NCI-H1092 (cell line): ENCODE data around the gene GPATCH2L.

Experiments used
- DNase-seq: peaks from one replicate; lab custom pipeline; 2025; lab: John Stamatoyannopoulos, UW

Gene GPATCH2L

GRCh38 chr14:76201162-76201561 lies 49.4 kb downstream of the GPATCH2L start:
- DNase-seq = no peak

DNA sequence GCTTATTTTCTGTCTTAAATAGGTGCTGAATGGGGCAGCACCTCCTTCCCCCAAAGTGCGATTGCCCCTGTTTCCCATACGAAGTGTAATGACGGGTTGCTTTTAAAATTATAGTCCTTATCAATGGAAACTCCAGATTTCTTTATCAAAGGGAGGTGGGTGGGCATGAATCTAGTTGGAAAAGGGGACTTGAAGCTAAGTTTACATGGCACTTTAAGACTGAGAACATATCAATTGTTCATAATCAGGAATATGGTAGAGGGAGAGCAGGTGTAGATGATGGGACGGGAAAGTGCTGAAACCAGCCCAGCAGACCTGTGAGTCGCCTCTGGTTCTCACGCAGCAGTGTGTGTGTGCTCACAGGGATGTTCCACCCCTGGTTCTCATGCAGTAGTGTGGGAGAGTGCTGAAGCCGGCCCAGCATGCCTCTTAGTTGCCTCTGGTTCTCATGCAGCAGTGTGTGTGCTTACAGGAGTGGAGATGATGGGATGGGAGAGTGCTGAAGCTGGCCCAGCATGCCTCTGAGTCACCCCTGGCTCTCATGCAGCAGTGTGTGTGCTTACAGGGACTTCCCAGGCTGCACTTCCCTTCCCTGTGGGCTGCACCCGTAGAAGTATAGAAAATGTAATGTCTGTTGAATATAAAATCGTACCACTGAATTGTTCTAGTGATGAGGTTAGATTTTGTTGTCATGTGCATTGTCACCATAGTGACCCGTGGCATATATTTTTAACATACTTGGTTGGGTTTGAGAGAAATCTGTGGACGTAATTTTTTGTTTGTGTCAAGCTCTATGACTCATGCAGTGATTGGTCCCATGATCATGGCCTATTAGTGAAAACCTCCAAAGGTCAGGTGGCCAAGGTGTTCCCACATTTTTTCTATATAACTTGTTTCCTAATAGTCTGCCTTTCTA lies 51.6 kb downstream of the GPATCH2L start:
- no peak for DNase-seq

DNA sequence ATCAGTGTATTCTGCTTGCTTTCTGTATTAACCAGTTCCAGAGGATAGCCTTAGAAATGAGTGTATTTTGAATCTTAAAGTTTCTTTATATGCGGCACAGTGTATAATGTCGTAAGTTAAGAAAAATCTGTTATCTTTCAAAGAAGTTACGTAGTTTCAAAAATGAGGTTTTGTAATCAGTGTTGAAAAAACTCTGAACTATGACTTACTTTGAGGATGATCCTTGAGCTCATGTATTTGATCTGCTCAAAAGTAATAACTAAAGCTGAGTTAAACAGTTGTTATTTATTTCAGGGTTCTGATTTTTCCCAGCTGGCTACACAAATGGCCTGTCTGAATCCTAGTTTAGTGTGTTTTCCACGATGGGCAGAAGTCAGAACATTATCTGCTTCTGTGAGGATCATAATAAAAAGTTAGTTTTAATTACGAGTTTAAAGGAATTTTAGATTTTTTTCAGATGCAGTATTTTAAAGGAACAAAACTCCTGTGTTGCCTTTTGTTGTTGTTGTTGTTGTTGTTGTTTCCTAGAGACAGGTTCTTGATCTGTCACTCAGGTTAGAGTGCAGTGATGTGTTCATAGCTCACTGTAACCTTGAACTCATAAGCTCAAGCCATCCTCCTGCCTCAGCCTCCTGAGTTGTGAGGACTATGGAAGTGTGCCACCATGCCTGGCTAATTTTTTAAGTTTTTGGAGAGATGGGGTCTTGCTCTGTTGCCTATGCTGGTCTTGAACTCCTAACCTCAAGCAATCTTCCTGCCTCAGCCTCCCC lies 52.9 kb downstream of the GPATCH2L start:
- DNase-seq = no peak

- no peak for DNase-seq
Observed at GRCh38 chr14:76205708-76206107, 54.0 kb downstream of the GPATCH2L start.

GRCh38 chr14:76208340-76208739 lies 56.6 kb downstream of the GPATCH2L start:
- DNase-seq = no peak

- DNase-seq = no peak
Observed at GRCh38 chr14:76212242-76212641, 60.5 kb downstream of the GPATCH2L start.

- no peak for DNase-seq
Observed at GRCh38 chr14:76217179-76217578, 65.5 kb downstream of the GPATCH2L start.

GRCh38 chr14:76218662-76219061 lies 66.9 kb downstream of the GPATCH2L start:
- no peak for DNase-seq

GRCh38 chr14:76219873-76220272 lies 68.2 kb downstream of the GPATCH2L start:
- DNase-seq = no peak

DNA sequence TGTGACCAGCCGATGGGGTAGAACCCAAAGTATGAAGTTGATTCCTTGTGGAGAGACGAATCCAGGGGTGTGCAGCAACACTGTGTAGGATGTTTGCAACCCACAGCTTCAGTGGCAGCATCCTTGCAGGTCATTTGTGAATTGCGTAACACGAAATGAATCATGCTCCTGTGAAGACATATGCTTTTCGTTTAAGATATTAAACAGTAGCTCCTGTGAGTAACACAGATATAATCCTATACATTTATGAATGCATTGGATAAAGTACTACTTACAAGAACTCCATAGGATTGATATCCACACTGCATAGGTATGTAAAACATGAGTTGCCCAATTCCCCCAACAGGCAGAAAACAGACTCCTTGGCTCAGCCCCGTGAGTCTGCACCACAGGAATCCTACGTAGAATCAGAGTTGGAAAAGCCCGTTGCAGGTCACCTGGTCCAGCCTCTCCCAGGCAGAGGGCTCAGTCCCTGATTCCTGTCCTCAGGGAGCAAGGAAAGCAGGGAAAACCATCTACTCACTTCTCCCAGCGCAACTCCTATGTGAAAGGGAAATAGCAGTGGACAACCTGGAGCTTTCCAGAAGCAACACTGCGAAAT lies 75.8 kb downstream of the GPATCH2L start:
- no peak for DNase-seq

- DNase-seq = no peak
Observed at GRCh38 chr14:76228138-76228537, 76.4 kb downstream of the GPATCH2L start.

DNA sequence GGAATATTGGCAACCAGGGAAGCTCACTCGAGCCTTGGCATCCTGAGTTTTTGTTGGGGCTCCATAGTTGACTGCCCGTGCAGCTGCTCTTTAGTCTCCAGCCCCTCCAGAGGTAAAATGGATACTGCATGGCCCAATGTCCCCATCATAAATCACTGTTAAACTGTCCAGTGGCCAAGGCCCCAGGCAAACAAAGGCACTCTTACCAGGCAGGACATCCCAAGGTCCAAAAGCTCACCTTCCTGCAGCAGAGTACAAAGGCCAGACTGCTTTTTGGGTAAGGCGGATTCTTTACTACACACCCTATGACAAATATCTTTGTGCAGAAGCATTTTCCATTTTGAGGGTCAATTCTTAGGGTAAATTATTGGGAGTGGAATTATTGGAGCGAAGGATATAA lies 81.1 kb downstream of the GPATCH2L start:
- no peak for DNase-seq

DNA sequence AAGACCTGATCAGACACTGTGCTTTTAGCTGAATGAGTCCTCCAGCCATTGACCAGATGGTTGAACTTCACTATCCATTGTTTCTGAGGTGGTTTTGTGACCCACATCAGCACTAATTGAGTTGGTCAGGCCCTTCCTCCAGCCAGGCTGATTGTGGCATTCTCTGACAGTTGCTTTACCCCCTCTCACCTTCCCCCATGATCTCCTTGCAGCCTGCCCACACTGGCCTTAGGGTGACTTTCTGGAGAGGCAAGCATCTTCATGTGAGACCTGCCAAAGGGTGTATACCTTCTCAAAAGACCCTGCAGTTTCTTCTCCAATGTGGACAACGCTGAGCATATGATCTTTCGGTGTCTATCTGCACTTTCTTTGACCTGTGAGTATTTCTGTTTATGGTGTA lies 83.9 kb downstream of the GPATCH2L start:
- DNase-seq = no peak

DNA sequence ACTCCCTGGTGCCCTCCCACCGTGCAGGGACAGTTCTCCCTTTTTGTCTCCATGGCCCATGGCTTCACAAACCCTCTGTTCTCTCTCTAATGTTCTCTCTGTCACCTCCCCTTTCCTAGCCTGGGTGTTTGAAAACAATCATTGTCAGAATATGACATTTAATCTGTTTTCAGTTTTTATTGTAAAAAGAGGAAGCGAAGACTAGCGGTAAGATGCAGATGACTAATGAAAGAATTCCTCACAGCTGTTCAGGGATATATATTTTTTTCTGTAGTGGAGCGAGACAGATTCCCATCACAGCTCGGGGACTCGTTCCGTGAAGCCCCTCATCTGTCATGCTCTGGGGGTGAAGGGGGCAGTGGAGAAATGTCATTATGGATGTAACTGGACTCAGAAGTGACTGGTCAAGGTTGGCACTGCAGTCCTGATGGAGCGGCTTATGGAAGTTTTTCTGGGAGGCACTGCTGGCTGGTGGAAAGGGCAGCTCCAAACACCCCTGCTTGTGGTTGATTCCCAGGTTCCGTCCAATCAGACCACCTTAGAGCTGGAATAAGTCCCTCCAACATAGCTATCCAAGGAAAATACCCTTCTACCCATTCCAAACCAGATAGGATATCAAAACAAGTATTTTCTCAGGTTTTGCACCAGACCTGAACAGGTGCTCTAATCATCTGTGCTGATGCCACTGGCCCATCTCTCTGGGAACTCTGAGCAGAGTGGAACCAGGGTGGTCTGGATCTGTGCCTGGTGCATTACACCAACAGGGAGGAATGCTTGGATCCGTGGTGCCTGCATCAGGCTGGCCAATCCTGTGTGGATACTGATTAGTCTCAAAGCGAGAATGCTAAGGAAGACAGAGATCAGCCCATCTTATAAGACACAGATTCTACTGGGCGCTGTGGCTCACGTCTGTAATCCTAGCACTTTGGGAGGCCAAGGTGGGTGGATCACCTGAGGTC lies 84.7 kb downstream of the GPATCH2L start:
- DNase-seq = no peak

- DNase-seq = no peak
Observed at GRCh38 chr14:76237349-76237990, 85.7 kb downstream of the GPATCH2L start.

DNA sequence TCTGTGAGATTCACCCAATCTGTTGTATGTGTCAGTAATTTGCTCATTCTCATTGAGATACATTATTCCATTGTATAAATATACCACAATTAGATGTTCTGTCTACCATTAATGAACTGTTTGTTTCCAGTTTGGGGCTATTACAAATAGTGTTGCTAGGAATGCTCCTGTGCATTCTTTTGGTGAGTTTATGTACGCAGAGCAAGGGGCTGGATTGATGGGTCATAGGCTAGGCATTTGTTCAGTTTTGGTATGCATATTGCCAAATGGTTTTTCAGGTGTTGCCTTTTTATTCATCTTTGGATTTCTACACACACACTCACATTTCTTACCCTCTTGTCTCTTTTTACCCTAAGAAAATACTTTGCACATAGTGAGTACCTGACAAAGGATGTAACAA lies 93.4 kb downstream of the GPATCH2L start:
- no peak for DNase-seq

GRCh38 chr14:76250302-76250701 lies 98.6 kb downstream of the GPATCH2L start:
- DNase-seq = no peak

DNA sequence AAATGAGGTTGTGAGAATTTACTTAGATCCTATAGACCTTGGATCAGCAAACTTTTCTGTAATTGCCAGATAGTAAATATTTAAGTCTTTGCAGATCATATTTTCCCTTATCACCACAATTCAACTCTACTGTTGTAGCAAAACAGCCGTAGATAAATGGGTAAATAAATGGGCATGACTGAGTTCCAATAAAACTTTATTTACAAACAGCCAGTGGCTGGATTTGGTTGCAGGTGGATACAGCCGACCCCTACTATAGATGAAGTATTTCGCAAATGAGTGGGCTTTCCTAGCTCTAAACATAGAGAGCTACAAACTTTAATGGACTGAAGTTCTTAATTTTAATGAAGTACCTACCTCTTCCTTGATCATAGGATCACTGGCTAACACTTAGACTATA lies 100.7 kb downstream of the GPATCH2L start:
- DNase-seq = no peak

DNA sequence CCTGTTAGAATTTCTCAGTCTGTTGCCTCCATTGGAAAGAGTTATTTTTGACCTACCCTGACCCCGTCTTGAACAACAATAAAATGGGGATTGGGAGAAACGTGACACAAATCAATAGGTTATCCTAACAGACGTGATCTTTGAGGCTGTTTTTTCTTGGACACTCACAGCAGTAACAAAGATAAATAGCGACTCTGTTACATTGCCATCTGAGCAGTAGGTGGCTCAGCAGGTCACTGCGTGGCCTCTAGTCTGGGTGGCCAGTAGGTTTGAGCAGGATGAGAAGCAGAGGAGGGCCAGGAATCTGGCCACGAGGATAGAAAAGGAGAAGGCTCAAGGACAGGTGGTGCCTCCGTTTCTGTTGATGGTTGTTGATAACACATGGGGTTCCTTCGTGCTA lies 101.4 kb downstream of the GPATCH2L start:
- no peak for DNase-seq

GRCh38 chr14:76256545-76256944 lies 104.8 kb downstream of the GPATCH2L start:
- DNase-seq = no peak
